Embryonic facial prominence (tissue), 1 donor: Measurements from ENCODE around the gene SEPTIN10.
"Not testable (repeated sequence)": the region's sequence is repeated elsewhere in the genome, so short reads cannot be mapped to it uniquely, and the experiment has no call there.

Source experiments
- DNase-seq: peaks from one replicate; pipeline ENCODE4 v3.0.0-alpha.2; 2016; ENCODE audit errors: extremely low spot score

SEPTIN10 gene

DNA sequence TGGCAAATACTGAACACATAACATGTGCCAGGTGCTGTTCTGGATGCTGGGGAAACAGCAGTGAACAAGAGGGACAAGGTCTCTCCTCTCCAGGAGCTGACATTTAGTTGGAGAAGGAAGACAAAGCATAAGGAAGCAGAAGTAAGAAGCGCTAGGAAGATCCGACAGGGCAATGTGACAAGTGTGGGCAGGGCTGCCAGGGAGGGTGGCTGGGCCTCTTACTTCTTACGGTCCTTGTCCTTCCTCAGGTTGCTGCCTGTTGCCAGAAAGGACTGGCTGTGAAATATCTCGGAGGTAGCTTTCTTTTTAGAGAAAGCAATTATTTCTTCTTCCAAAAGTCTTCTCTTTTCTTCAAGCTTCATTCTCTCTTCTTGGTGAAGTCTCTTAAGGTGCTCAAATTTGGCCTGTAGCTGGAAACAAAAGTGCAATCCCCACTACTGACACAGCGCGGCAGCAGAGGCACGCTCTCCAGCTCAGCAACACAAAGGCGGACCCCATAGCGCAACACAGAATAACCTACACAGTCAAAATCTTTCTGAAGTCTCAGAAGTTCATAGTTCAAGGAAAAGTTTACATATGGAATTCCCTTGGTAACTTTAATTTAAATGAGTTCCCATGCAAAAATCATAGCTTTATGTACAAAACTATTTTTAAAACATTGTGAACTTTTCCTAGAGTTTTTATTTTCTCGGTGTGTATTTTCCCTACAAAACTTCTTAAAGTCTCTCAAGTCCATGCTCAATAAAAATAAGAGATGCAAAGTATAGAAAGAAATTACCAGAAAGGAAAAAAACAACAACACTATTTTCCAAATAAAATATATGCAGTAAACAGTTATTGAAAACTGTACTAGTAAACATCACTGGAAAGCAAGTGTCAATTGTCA is 67.7 kb downstream of the SEPTIN10 start:
- peak; percentile 68 for DNase-seq

DNA sequence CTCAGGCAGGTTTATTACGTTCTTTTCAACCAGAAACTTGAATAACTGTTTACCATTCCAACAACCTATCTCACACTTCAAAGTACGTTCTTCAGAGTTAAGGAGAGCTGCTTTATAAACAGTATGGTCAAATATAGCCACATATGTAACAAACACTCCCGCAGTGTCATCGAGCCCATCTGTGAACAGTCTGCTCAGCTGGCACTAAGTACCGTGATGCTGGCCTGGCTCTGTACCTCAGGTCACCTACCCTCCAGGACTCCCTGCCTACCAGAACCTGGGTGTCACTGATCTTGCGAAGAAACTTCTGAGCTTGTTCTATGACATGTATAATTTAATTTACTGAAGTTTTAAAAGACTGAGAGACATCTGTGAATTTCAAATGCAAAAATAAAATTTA is 71.4 kb downstream of the SEPTIN10 start:
- no peak for DNase-seq

DNA sequence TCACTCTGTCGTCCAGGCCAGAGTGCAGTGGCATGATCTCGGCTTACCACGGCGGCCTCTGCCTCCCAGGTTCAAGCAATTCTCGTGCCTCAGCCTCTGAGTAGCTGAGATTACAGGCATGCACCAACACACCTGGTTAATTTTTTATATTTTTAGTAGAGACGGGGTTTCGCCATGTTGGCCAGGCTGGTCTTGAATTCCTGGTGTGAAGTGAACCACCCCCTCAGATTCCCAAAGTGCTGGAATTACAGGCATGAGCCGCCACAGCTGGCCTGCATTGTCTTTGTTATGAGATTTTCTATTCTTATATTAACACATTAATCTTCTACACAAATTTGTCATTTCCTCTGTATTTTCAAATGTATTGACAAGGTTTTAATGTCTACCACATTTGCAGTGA is 75.2 kb downstream of the SEPTIN10 start:
- DNase-seq = no peak

DNA sequence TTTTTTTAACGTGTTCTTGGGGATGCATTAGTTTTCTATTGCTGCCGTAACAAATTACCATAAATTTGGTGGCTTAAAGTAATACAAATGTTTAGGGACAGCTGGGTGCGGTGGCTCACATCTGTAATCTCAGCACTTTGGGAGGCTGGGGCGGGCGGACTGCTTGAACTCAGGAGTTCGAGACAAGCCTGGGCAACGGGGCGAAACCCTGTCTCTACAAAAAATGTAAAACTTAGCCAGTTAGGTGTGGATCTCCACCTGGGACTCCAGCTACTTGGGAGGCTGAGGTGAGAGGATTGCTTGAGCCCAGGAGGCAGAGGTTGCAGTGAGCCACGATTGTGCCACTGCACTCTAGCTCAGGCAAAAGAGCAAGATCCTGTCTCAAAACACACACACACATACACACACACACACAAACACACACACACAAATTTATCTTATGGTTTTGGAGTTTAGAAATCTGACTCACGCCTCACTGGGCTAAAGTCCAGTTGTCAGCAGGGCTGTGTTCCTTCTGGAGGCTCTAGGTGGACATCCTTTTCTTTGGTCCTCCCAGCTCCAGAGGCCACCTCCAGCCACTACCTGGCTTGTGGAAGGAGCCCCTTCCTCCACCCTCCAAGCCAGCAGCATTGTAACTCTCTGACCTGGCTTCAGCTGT is 76.1 kb downstream of the SEPTIN10 start:
- no peak for DNase-seq

DNA sequence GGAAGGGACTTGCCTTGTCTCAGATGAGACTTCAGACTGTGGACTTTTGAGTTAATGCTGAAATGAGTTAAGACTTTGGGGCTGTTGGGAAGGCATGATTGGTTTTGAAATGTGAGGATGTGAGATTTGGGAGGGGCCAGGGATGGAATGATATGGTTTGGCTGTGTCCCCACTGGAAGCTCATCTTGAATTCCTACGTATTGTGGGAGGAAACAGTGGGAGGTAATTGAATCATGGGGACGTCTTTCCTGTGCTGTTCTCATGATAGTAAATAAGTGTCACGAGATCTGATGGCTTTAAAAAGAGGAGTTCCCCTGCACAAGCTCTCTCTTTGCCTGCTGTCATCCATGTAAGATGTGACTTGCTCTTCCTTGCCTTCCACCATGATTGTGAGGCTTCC is 77.2 kb downstream of the SEPTIN10 start:
- DNase-seq = not testable (repeated sequence)

DNA sequence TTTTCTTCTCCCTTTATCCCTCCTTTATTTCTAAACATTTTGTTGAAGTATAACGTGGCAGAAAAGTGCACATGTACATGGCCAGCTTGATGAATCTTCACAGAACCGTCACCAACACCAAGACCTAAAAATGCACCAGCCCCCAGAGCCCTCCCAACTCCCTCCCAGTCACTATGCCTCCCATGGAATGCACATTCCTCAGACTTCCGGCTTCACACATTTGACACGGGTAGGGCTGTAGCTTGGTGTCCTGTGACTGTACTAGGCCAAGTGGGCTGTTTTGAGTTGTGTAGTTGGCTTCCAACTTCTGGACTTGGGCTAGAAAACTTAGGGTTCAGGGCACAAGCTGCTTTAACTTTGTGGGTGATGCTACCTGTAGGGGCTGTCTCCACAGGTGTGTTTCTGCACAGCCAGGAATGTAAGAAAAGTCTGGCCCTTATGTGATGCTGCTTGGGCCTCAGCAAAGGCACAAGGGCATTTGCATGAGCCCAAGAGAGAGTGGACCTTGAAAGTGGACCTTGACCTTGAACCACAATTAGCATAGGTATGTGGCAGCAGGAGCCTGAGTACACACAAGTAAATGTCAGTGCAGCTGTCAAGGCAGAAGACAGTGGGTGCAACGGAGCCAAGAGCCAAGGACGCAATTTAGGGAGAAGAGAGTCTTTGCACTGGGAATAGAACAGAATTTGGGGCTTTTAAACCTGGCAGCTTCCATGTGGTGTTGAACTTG is 78.4 kb downstream of the SEPTIN10 start:
- no peak for DNase-seq

DNA sequence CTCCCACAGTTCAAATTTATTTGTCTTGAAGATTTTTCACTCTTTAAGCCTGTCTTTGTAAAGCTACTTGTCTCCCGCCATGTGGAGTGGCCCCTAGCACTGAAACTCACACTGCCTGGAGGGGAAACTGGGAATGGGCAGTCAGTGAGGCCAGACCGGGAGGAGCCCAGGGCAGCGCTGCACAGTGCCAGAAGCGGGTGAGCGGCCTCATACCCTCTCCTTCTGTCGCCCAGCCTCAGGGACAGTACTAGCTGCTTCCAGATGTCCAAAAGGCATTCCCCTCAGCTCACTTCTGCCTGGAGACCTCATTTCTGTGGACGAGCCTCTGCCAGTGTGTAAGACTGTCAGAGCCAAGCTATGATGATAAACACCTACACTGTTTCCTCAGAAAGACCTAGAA is 79.9 kb downstream of the SEPTIN10 start:
- no peak for DNase-seq

DNA sequence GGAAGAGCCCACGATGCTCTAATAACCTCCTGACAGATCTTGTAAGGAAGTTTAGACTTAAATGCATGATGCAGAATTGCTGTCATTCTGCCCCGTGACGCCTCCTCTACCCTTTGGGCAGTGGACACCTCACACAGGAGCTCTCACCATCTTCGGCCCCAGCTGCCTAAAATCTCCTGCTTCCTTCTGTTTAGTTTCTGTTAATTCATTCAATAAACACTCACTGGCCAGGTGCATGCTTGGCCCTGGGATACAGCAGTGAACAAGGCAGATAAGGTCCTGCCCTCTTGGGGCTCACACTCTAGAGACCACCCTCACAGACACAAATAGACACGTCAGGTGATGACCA is 81.1 kb downstream of the SEPTIN10 start:
- no peak for DNase-seq

DNA sequence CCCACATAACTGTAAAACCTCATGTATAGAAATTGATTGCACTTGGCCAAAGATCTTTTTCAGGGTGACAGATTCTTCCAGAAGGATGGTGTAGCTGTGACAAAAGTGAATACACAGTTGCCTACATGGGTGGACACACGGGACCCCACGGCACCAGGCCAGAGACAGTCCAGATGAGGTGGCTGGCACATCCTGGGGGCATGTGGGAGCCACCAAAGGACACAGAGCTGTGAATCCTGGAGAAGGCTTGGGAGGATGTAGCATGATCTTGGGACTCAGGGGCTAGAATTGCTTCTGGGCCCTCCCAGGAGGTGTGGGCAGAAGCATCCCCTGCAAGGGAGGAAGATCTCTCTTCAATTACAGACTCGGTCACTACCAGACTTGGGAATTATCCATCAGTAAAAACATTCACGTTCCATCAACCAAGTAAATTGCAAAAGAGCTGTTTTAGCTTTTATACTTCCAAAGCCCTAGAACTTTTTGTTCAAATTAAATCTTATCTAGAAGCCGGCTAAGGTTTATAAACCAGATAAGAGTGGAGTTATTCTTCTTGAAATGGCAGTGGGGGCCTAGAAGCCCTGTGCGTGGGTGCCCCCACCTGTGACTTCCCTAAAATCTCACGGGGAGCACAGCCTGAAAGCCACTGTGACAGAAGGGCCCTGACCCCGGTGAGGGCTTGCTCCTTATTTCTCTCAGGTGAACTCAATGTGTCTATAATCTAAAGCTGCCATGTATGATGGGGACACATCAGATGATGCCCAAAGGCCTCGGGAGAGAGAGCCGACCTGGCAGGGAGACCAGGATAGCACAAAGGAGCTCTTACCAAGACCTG is 81.7 kb downstream of the SEPTIN10 start:
- DNase-seq = no peak

DNA sequence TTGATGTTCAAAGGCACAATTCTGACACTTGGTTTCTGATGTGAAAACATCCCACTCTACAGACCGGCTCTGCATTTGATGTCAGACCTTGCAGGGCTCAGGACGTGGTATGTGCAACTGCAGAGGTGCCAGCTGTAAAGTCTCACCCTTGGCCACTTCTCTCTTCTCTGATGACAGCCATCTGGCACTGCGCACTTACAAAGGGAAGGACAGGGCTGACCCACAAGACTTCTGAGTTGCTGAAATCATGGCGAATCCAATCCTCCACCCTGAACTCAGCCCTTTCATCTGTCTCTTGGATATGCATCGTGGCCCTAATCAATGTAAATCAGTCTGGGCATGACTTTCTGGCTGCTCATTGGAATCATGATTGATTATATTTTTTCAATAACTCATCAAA is 82.5 kb downstream of the SEPTIN10 start:
- no peak for DNase-seq

DNA sequence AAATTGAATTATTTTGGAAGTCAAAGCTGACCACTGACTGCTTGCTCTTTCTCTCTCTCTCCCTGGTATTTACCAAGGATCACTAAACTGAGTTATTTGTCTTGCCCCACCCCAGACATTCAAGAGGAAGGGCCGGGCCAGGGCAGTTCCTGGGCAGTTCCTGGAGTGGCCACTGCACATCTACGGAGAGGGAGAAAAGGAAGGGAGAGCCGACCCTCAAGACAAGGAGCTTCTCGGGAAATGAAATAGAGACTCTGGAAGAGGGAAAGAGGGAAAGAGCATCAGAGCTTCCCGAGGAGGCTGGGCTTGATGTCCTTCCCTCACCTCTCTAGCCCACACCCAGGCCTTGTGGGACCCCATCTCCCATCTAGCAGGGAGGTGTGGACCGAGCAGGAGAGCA is 83.1 kb downstream of the SEPTIN10 start:
- no peak for DNase-seq

DNA sequence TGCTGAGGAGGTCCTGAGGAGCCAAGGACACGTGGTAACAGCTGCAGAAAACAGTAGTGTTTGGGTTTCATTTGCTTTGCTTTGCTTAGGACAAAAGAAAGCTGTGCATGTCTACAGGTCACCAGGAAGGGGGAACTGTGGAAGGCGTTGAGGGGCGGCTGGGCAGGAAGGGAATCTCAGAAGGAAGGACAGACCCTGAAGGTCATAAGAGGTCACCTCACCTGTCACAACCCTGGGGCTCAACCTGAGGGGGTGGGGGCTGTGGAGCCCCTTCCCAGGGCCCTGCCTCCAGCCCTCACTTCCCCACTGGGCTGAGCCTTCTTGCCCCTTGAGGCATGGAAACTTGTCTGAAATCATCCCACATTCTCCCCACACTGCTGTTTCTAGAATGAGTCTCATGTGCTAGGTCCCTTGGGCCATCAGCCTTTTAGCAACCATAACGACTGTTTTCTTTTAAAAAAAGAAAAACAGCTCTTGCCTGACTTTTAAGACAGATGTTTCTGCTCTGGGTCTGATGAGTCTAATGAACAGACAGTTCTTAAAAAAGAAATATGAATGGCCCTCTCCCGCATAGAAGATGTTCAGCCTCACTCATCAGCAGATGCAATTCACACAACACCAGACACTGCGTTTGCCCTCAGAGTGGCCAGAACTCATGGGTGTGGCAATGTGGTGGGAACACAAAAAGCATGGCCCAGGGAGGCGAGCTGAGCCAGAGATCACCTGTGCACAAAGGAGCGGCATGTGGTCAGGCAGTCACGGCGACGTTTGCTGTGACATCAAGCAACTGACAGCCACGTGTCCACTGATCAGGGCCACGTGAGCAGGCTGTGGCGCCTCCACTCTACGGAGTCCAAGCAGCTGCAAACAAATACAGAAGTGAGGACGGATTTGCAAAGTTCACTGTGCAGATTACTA is 84.0 kb downstream of the SEPTIN10 start:
- no peak for DNase-seq

DNA sequence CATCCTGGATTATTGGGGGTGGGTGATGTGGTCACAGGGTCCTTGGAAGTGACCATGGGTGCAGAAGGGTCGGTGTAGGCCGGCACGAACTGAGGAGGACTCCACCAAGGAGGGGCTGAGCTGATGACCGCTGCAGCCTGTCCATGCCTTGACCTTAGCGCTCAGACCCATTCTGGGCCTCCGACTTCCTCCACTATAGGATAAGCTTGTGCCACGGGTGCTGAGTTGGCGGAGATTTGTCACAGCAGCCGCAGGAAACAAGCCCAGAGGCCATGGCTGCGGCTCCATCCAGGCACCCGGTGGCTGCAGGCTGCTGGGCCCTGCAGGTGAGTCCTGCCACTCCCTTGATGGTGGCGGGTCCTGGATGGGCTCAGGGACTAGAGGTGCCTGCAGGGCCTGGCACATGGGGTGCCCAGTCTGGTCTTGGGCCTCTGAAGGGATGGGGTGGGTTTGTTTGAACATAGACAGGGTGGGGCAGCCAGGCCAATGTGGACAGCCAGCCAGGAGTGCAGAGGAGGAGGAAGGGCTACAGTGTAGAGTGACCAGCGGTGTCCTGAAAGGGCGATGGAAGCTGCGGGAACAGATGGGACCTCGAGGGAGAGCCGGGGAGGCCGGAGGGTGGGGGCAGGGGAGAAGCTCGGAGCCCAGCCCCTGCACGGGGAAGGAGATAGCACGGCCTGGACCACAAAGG is 84.8 kb downstream of the SEPTIN10 start:
- no peak for DNase-seq

DNA sequence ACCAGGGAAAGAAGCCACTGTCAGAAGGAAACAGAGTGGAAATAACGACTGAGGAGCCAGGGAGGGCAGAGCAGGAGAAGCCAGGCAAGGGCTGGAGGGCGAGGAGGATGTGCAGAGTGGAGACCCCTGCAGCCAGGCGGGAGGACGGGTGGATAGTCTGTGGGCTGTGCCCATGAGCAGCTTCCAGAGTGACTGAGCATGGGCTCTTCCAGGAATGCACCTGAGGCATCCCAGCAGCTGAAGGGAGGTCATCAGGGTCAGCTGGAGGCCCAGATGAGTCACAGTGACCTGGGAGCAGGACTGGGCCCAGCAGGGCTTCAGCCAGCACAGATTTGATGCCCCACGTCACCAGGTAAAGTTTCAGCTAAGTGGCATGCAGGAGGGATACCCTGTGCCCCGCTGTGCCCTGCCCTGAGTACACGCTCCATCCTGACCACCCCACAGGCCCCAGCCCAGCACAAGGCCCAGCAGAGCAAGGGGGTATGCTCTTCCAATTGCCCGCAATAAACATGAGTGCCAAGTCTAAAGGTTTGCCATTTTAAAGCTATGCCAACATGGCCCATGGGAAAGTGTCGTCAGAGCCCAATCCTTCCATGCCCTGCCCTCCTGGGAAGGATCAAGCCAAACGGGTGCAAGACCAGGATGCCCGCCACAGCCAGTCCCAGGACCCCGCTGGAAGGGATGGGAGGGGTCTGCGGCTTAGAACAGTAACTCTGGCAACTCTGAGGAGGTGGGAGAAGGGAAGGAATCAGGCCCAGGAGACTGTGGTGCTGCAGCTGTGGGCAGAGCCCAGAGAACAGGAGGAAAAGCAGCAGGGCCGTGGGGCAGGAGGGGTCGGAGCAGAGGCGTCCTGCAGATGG is 85.7 kb downstream of the SEPTIN10 start:
- DNase-seq = no peak

DNA sequence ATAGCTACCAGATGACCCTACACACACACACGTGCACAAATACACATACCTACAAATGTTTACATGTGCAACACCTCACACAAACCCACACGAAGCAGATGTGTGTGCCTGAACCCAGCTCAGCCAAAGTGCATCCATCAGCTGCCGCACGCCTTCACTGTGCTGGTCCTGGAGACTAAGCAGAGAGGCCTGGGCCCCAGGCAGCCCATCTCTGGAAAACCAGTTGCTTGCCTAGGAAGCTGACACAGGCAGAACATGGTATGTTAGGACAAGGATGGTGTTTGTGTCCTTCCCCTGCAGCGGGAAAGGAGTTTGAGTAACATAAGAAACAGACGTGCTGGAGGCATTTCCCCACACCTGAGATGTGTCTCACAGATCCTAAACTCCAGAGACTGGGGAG is 86.7 kb downstream of the SEPTIN10 start:
- DNase-seq = no peak

DNA sequence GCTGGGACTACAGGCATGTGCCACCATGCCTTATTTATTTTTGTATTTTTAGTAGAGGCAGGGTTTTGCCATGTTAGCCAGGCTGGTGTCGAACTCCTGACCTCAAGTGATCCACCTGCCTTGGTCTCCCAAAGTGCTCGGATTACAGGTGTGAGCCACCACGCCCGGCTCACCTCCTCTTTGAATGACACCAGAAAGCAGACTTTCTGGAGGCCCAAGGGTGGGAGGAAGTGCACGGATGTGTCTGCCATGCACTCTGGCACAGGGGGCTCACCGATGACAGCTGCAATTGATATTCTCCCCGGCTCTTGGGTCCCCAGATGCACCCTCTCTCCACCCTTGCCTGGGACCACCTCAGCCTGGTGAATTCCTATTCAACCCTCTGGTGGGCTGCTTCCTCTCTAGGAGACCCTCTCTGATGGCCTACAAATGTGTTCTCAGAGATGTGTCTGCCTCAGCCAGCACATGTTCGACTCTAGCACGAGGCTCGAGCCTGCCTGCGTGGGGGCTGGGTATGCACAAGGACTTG is 87.3 kb downstream of the SEPTIN10 start:
- no peak for DNase-seq

DNA sequence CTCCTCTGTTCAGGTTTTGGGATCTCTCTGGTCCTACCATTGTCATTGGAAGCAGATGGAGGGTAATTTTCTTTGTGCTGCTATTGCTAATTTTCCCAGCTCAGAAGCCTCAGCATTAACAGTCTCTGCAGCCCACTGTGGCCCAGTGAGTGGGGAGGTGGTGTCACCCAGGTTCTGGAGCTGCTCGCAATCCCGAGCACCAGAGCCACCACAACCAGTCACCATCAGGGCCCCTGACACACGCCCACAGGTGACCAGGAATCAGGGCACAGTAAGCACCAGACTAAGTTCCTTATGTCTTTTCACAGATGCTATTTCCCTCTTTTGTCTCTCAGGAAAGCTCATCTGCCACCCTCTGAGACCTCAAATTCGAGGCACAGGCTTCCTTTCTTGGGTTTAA is 87.9 kb downstream of the SEPTIN10 start:
- no peak for DNase-seq

DNA sequence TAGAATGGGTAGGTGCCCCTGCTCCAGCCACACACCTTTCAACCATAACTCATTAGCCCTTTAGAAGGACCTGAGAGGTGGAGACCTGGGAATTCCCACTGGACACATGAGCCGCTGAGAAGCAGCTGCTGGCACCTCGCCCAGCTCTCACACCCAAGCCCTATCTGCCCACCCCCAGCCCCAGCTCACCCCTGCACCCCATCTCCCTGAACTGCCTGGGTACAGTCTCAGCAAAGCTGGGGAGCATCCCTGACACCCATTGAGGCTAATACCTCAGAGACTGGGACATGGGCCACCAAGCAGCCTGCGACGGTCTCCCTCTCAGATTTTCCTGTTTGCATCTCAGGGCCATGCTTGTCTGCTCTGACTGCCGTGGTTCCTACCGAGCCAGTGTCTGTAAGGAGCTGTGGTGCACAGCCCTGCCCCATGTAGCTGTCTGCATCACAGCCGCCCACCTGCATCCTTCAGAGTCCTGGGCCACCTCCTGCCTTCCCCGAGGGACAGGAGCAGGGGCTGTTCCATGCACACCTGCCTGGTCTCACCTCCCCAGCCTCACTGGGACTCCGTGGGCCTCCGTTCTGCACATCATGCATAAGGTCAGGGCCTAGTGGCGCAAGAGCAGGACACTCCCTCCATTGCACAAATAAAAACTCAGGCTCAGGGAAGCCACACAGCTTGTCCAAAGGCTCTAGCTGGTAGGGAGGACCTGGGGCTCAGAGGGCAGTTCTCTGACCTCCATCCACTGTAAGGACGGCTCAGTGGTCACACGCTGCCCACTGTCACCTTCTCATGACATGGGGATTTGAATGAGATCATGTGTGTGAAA is 90.0 kb downstream of the SEPTIN10 start:
- DNase-seq = no peak
